ENCODE data around the gene CST6. TPM values are rescaled to one million over a fixed set of nuclear protein-coding genes. Genes with fewer than 3 reads are reported as not detected.

The CST6 gene
- total RNA-seq, 6 experiments from 2014 or later = 0.33 to 0.83 TPM; not detected in 4

- Mint-ChIP-seq H3K36me3 (ENCODE audit: low read depth) (no peaks in the 10 kb centered on the region), H3K27ac (no peak overlapping the region), H3K4me1 (ENCODE audit: low read depth) (peaks cover 35% of the 10 kb centered on the region), H3K9me3 (no peaks in the 10 kb centered on the region), H3K4me3 (no peak overlapping the region; the same call in 1 of the 2 replicates), H3K27me3 (ENCODE audit: insufficient read depth) (no peaks in the 10 kb centered on the region; the same call in 1 of the 2 replicates)
- peak; percentile 47 for DNase-seq
- TF ChIP-seq, protein P1, sequence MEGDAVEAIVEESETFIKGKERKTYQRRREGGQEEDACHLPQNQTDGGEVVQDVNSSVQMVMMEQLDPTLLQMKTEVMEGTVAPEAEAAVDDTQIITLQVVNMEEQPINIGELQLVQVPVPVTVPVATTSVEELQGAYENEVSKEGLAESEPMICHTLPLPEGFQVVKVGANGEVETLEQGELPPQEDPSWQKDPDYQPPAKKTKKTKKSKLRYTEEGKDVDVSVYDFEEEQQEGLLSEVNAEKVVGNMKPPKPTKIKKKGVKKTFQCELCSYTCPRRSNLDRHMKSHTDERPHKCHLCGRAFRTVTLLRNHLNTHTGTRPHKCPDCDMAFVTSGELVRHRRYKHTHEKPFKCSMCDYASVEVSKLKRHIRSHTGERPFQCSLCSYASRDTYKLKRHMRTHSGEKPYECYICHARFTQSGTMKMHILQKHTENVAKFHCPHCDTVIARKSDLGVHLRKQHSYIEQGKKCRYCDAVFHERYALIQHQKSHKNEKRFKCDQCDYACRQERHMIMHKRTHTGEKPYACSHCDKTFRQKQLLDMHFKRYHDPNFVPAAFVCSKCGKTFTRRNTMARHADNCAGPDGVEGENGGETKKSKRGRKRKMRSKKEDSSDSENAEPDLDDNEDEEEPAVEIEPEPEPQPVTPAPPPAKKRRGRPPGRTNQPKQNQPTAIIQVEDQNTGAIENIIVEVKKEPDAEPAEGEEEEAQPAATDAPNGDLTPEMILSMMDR (IDR thresholded peaks at IDR 0.05) = no peak
Measured at GRCh38 chr11:66011239-66011784, 496 bp upstream of the CST6 start.

GRCh38 chr11:66012371-66012945, 650 bp downstream of the CST6 start:
- TF ChIP-seq, protein P1 (IDR thresholded peaks at IDR 0.05) = no peak
- H3K9me3 Mint-ChIP-seq = no peaks in the 10 kb centered on the region
- DNase-seq = no peak
- no peak overlapping the region for H3K27ac Mint-ChIP-seq
- no peaks in the 10 kb centered on the region for H3K36me3 Mint-ChIP-seq (ENCODE audit: low read depth)
- H3K4me1 Mint-ChIP-seq (ENCODE audit: low read depth) = peaks cover 39% of the 10 kb centered on the region
- no peaks in the 10 kb centered on the region; the same call in 1 of the 2 replicates for H3K27me3 Mint-ChIP-seq (ENCODE audit: insufficient read depth)
- H3K4me3 Mint-ChIP-seq = no peak overlapping the region

GRCh38 chr11:66012946-66013761, 1.3 kb downstream of the CST6 start:
- peak; percentile 28 for DNase-seq
- no peaks in the 10 kb centered on the region for H3K36me3 Mint-ChIP-seq (ENCODE audit: low read depth)
- no peak overlapping the region for H3K4me3 Mint-ChIP-seq
- peaks cover 39% of the 10 kb centered on the region for H3K4me1 Mint-ChIP-seq (ENCODE audit: low read depth)
- TF ChIP-seq, protein P1 (IDR thresholded peaks at IDR 0.05) = no peak
- no peaks in the 10 kb centered on the region for H3K9me3 Mint-ChIP-seq
- H3K27me3 Mint-ChIP-seq (ENCODE audit: insufficient read depth) = no peaks in the 10 kb centered on the region; the same call in 1 of the 2 replicates
- no peak overlapping the region for H3K27ac Mint-ChIP-seq

GRCh38 chr11:66013762-66014100, 1.9 kb downstream of the CST6 start:
- peaks cover 39% of the 10 kb centered on the region for H3K4me1 Mint-ChIP-seq (ENCODE audit: low read depth)
- no peaks in the 10 kb centered on the region for H3K27me3 Mint-ChIP-seq (ENCODE audit: insufficient read depth)
- TF ChIP-seq, protein P1 (IDR thresholded peaks at IDR 0.05) = no peak
- H3K9me3 Mint-ChIP-seq = no peaks in the 10 kb centered on the region
- DNase-seq = no peak
- no peak overlapping the region for H3K4me3 Mint-ChIP-seq
- no peaks in the 10 kb centered on the region for H3K36me3 Mint-ChIP-seq (ENCODE audit: low read depth)
- H3K27ac Mint-ChIP-seq = no peak overlapping the region

DNA sequence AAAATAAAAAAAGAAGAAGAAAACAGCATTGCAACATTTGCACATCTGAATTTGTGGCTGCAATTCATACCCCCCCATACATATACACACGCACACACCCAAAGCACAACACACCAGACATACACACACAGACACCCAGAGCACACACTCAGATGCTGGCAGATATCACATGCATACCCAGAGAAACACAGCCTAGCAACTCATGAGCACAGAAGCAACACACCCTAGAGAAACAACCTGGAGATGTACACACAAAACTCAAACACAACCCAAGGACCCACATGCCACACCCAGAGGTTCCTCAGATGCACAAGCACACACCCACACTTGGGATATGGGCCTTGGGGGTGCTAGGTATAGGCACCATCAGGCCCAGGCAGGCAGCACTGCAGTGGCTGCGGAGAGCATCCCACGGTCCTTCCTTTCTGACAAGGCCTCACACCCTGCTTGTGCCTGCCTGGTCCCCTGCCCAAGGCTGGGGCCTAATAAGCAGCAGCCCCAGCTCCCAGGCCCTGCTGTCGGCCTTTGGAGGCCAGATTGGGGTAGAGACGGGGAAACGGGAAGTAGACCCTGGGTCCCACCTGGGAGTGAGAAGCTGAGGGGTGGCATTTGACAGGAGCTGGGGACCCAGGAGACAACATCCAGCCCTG, 3.1 kb downstream of the CST6 start:
- Mint-ChIP-seq H3K4me3 (no peak overlapping the region; the same call in 1 of the 2 replicates), H3K4me1 (ENCODE audit: low read depth) (peaks cover 39% of the 10 kb centered on the region), H3K9me3 (no peaks in the 10 kb centered on the region), H3K27ac (peak overlapping the region; percentile 74), H3K36me3 (ENCODE audit: low read depth) (no peaks in the 10 kb centered on the region), H3K27me3 (ENCODE audit: insufficient read depth) (no peaks in the 10 kb centered on the region; the same call in 1 of the 2 replicates)
- no peak for DNase-seq
- TF ChIP-seq, protein P1 (IDR thresholded peaks at IDR 0.05) = no peak

Measured in HFFc6 (cell line).